HUES48 (cell line): ENCODE measurements around the gene ALX3.

Experiments
- H3K27ac ChIP-seq: one replicate; pipeline ENCODE4 v1.7.0; 2013; ENCODE audit warnings: low read depth, low read length, inconsistent platforms
- H3K27me3 ChIP-seq: 2 replicates; pipeline ENCODE4 v1.6.1; 2013; ENCODE audit warnings: mild to moderate bottlenecking, low read length; ENCODE audit not compliant: control insufficient read depth, insufficient read depth
- H3K36me3 ChIP-seq: 2 replicates; pipeline ENCODE4 v1.6.1; 2013; ENCODE audit warnings: low read length; ENCODE audit not compliant: control insufficient read depth, insufficient read depth
- H3K4me1 ChIP-seq: 2 replicates; pipeline ENCODE4 v1.6.1; 2013; ENCODE audit warnings: mild to moderate bottlenecking, low read length; ENCODE audit not compliant: control insufficient read depth, insufficient read depth
- H3K4me3 ChIP-seq: 2 replicates; pipeline ENCODE4 v1.5.1; 2013; ENCODE audit warnings: mild to moderate bottlenecking, low read depth, low read length
- H3K9ac ChIP-seq: 2 replicates; pipeline ENCODE4 v1.6.1; 2013; ENCODE audit warnings: mild to moderate bottlenecking, low read depth, low read length, moderate library complexity
- H3K9me3 ChIP-seq: 2 replicates; pipeline ENCODE4 v1.6.1; 2013; ENCODE audit warnings: low read length; ENCODE audit not compliant: control insufficient read depth, insufficient read depth

The ALX3 gene

DNA sequence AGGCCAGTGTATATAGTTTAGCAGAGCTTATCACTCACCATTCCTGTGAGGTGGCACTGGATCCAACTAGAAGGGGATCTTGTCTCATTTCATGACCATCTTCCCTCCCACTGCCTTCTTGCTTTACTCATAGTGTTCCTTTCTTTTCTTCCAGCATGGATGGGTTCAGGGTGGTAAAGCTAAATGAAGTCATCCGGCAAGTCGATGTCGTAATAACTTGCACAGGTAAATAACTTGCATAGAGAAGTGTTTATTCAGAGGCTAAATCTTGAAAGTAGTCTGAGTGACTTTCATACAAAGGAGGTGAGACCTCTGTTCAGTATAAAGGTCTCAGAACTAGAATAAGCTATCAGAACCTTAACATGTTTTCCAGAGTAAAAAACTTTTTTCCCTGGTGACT is 52.7 kb downstream of the ALX3 start:
- H3K36me3 ChIP-seq = peaks cover 95% of the 10 kb centered on the region
- H3K9me3 ChIP-seq = no peaks in the 10 kb centered on the region
- H3K27me3 ChIP-seq = no peaks in the 10 kb centered on the region
- no peaks in the 10 kb centered on the region for H3K4me1 ChIP-seq
- H3K27ac ChIP-seq = no peak overlapping the region
- H3K9ac ChIP-seq = no peak overlapping the region
- no peak overlapping the region for H3K4me3 ChIP-seq

GRCh38 chr1:110012100-110012780 is 58.2 kb downstream of the ALX3 start:
- H3K9ac ChIP-seq = no peak overlapping the region
- H3K9me3 ChIP-seq = no peaks in the 10 kb centered on the region
- peaks cover 79% of the 10 kb centered on the region for H3K36me3 ChIP-seq
- no peak overlapping the region for H3K4me3 ChIP-seq
- H3K27me3 ChIP-seq = no peaks in the 10 kb centered on the region
- H3K4me1 ChIP-seq = peaks cover 3% of the 10 kb centered on the region
- no peak overlapping the region for H3K27ac ChIP-seq

GRCh38 chr1:110011527-110012041 is 58.9 kb downstream of the ALX3 start:
- Histone ChIP-seq H3K9me3 (no peaks in the 10 kb centered on the region), H3K4me3 (no peak overlapping the region), H3K9ac (no peak overlapping the region), H3K27me3 (no peaks in the 10 kb centered on the region), H3K27ac (no peak overlapping the region), H3K36me3 (peaks cover 72% of the 10 kb centered on the region), H3K4me1 (peaks cover 10% of the 10 kb centered on the region)
